Keratinocyte (primary cell): ENCODE data around the gene HTRA3.

Source experiments
- EZH2 ChIP-seq: IDR thresholded peaks from one replicate; pipeline ENCODE4 v1.6.1; 2012; ENCODE audit warnings: inconsistent platforms, mild to moderate bottlenecking, low read length, moderate library complexity
- TF ChIP-seq, protein P1 (sequence below), 3 experiments: IDR thresholded peaks in 1 of 3; conservative IDR thresholded peaks in 1 of 3; optimal IDR thresholded peaks in 1 of 3; 2 replicates in 2 of 3; 3 replicates in 1 of 3; pipeline versions ENCODE3 to v1.5.1; 2011; ENCODE audit warnings: low read length in 3 of 3, mild to moderate bottlenecking in 3 of 3, moderate library complexity in 2 of 3, control low read depth in 1 of 3, inconsistent platforms in 1 of 3; ENCODE audit not compliant: insufficient read depth in 2 of 3; ENCODE audit errors: extremely low read depth in 1 of 3

DNA sequence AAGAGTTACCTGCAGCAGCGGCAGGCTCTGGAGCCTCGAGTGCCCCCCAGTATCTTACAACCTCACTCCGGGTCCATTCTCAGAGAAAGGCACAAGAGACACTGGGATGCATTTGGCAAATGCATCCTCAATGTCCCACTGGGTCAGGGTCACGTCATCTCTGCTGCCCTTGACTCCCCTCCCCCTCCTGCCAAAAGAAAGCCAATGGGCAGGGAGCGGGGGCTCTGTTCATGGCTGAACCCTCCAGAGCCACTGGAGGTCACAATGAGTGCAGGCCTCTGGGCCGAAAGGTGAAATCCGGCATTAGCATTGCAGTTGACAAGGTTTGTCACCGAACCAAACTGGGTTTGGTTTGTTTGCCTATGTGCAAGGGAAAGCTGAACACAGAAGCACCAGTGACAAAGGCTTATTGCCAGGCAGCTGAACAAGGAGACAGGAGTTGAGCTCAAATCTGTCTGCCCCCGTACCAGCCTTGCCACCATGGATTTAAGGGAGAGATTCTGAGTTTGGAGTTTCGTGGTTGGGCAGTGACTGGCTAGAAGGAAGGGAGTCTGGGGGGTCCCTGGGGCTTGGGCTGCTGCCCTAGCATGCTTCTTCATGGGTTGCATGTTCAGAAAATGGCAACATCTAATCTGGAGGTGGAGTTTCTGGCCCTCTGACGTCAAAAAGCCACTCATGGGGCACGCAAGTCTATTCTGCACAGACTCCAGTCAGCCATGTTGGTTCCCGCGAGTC is 64.3 kb downstream of the HTRA3 start:
- TF ChIP-seq, protein P1, sequence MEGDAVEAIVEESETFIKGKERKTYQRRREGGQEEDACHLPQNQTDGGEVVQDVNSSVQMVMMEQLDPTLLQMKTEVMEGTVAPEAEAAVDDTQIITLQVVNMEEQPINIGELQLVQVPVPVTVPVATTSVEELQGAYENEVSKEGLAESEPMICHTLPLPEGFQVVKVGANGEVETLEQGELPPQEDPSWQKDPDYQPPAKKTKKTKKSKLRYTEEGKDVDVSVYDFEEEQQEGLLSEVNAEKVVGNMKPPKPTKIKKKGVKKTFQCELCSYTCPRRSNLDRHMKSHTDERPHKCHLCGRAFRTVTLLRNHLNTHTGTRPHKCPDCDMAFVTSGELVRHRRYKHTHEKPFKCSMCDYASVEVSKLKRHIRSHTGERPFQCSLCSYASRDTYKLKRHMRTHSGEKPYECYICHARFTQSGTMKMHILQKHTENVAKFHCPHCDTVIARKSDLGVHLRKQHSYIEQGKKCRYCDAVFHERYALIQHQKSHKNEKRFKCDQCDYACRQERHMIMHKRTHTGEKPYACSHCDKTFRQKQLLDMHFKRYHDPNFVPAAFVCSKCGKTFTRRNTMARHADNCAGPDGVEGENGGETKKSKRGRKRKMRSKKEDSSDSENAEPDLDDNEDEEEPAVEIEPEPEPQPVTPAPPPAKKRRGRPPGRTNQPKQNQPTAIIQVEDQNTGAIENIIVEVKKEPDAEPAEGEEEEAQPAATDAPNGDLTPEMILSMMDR (optimal IDR thresholded peaks at IDR 0.05 in 1 of 3, IDR thresholded peaks at IDR 0.05 in 1 of 3, conservative IDR thresholded peaks at IDR 0.05 in 1 of 3; ENCODE audit: extremely low read depth in 1 of 3, insufficient read depth in 2 of 3, low read length in 3 of 3): no peak
- TF ChIP-seq EZH2: no peak
